GM10248 (cell line): ENCODE measurements around the gene SLC35F4.

Source experiments
- CTCF ChIA-PET: fragments of 300-600 bp; sonication (Branson Sonifier 250); formaldehyde crosslinking; extraction: SDS; loops from one replicate; lab custom pipeline; 2021; ENCODE audit warnings: antibody characterized with exemption; lab: Yijun Ruan, JAX
- POLR2A ChIA-PET: fragments of 350-650 bp; sonication (Branson Sonifier 250); formaldehyde crosslinking; extraction: SDS; loops from one replicate; lab custom pipeline; 2020; ENCODE audit warnings: antibody characterized with exemption; lab: Yijun Ruan, JAX
- DNase-seq: peaks from one replicate; pipeline ENCODE4 v3.0.0; 2012; ENCODE audit errors: extremely low spot score
- TF ChIP-seq, protein P1 (sequence below): IDR thresholded peaks from 2 replicates; pipeline ENCODE4 v1.5.1; 2012; ENCODE audit warnings: mild to moderate bottlenecking, low read depth; ENCODE audit errors: extremely low read depth, missing control alignments, control extremely low read depth

SLC35F4 gene

GRCh38 chr14:57632649-57633048, 233.2 kb downstream of the SLC35F4 start:
- TF ChIP-seq, protein P1, sequence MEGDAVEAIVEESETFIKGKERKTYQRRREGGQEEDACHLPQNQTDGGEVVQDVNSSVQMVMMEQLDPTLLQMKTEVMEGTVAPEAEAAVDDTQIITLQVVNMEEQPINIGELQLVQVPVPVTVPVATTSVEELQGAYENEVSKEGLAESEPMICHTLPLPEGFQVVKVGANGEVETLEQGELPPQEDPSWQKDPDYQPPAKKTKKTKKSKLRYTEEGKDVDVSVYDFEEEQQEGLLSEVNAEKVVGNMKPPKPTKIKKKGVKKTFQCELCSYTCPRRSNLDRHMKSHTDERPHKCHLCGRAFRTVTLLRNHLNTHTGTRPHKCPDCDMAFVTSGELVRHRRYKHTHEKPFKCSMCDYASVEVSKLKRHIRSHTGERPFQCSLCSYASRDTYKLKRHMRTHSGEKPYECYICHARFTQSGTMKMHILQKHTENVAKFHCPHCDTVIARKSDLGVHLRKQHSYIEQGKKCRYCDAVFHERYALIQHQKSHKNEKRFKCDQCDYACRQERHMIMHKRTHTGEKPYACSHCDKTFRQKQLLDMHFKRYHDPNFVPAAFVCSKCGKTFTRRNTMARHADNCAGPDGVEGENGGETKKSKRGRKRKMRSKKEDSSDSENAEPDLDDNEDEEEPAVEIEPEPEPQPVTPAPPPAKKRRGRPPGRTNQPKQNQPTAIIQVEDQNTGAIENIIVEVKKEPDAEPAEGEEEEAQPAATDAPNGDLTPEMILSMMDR, result no peak
- DNase-seq, result no peak
- CTCF ChIA-PET, result no interaction called here
- POLR2A ChIA-PET, result no interaction called here

DNA sequence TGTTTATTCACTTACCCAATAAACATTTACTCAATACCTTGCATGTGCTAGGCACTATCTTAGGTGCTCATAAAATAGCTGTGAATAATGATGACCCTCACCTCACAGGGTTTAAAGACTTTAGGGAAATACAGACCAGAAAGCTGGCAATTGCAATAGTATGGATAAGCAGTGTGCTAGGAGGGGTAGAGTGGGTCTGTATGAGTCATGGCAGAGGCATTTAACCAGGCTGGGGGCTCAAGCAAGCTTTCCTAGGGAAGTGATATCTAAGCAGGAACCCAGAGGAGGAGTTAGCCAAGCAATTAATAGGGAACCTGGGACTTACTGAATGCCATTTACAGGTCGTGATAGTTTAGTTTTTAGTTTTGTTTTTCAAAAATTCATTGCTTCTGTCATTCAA, 248.4 kb downstream of the SLC35F4 start:
- ChIA-PET POLR2A (no interaction called here), CTCF (no interaction called here)
- TF ChIP-seq, protein P1, result no peak
- no peak for DNase-seq

- ChIA-PET POLR2A (no interaction called here), CTCF (interaction anchor here (1.9 kb wide), 1 partner anchor 15 kb away, joined by 5 read pairs; no protein-coding TSS in a partner anchor)
- no peak for DNase-seq
- TF ChIP-seq, protein P1, result no peak
Measured at GRCh38 chr14:57612946-57613345, 252.9 kb downstream of the SLC35F4 start.

DNA sequence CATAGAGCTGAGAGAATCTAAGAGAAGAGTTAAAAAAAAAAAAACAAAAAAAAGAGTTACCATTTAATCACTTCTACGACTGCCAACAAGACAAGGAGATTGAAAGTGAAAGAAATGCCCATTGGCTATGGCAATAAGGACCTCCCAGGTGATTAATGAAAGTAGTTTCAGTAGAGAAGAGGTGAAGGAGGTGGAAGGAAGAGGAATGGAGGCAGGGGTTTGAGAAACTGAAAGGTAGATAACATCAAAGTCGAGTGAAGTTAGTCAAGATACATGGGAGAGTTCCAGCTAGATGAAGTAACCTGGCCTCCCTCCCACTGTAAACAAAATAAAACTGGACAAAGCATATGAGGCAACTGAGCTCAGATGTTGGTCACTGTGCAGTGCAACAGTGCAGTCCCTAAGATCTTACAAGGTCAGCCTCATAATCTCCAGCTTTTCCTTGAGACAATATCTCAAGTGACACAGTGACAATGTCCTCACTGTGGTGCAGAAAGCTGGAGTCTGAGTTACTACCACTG, 254.3 kb downstream of the SLC35F4 start:
- ChIA-PET CTCF (no interaction called here), POLR2A (no interaction called here)
- TF ChIP-seq, protein P1, result no peak
- no peak for DNase-seq

- POLR2A ChIA-PET, result no interaction called here
- CTCF ChIA-PET, result no interaction called here
- TF ChIP-seq, protein P1, result no peak
- DNase-seq, result no peak
Measured at GRCh38 chr14:57610631-57611030, 255.3 kb downstream of the SLC35F4 start.

- ChIA-PET POLR2A (no interaction called here), CTCF (no interaction called here)
- TF ChIP-seq, protein P1, result no peak
- DNase-seq, result no peak
Measured at GRCh38 chr14:57609192-57610075, 256.5 kb downstream of the SLC35F4 start.
